Neural cell (in vitro differentiated cells): ENCODE results near the gene PDHX. TPM values are rescaled to one million over a fixed set of nuclear protein-coding genes. Genes with fewer than 3 reads are reported as not detected.

Source experiments
- H2AFZ ChIP-seq: fragments of 200-600, 300-800 bp; sonication (generic), shearing (Covaris generic); 2 replicates; pipeline ENCODE4 v1.6.0; 2014; ENCODE audit warnings: low read depth, mild to moderate bottlenecking, antibody characterized with exemption, low read length, moderate library complexity
- H3F3A ChIP-seq: fragments of 200-600 bp; shearing (Covaris generic); 2 replicates; pipeline ENCODE4 v1.6.1; 2016; ENCODE audit warnings: mild to moderate bottlenecking, moderate library complexity, mixed read lengths, antibody characterized with exemption, low read length; ENCODE audit not compliant: insufficient read depth, poor library complexity, severe bottlenecking
- H3K27ac ChIP-seq: fragments of 200-600, 300-800 bp; sonication (generic), shearing (Covaris generic); 2 replicates; pipeline ENCODE4 v1.5.1; 2014; ENCODE audit warnings: mild to moderate bottlenecking, low read length, moderate library complexity
- H3K27me3 ChIP-seq: fragments of 300-800, 200-600 bp; sonication (generic), shearing (Covaris generic); 2 replicates; pipeline ENCODE4 v1.6.0; 2014; ENCODE audit warnings: mild to moderate bottlenecking, low read depth, low read length, moderate library complexity; ENCODE audit not compliant: insufficient read depth
- H3K36me3 ChIP-seq: fragments of 300-800, 200-600 bp; sonication (generic), shearing (Covaris generic); 2 replicates; pipeline ENCODE4 v1.5.1; 2014; ENCODE audit warnings: mild to moderate bottlenecking, antibody characterized with exemption, low read length, moderate library complexity; ENCODE audit not compliant: insufficient read depth
- H3K4me2 ChIP-seq: fragments of 300-800, 200-600 bp; sonication (generic), shearing (Covaris generic); 2 replicates; pipeline ENCODE4 v1.6.0; 2014; ENCODE audit warnings: mild to moderate bottlenecking, low read length
- H3K4me3 ChIP-seq: fragments of 300-800, 200-600 bp; sonication (generic), shearing (Covaris generic); 2 replicates; pipeline ENCODE4 v1.5.1; 2014; ENCODE audit warnings: mild to moderate bottlenecking, low read length, moderate library complexity
- H3K79me2 ChIP-seq: fragments of 200-600 bp; shearing (Covaris generic); replicated peaks from 2 replicates; pipeline ENCODE4 v1.6.0; 2014; ENCODE audit warnings: mild to moderate bottlenecking, low read length, moderate library complexity; ENCODE audit not compliant: insufficient read depth
- H3K9ac ChIP-seq: fragments of 300-800, 200-600 bp; sonication (generic), shearing (Covaris generic); 2 replicates; pipeline ENCODE4 v1.6.1; 2016; ENCODE audit warnings: mild to moderate bottlenecking, low read length, mixed read lengths
- H3K9me2 ChIP-seq: fragments of 200-600 bp; shearing (Covaris generic); 2 replicates; pipeline ENCODE4 v1.6.1; 2016; ENCODE audit warnings: mild to moderate bottlenecking, low read length, mixed read lengths; ENCODE audit not compliant: insufficient read depth
- H3K9me3 ChIP-seq: fragments of 200-600, 300-800 bp; sonication (generic), shearing (Covaris generic); 2 replicates; pipeline ENCODE4 v1.6.1; 2016; ENCODE audit warnings: mild to moderate bottlenecking, mixed run types, low read length, moderate library complexity, mixed read lengths
- H4K20me1 ChIP-seq: fragments of 200-600 bp; shearing (Covaris generic); 2 replicates; pipeline ENCODE4 v1.6.1; 2016; ENCODE audit warnings: mild to moderate bottlenecking, mixed run types; ENCODE audit not compliant: insufficient read depth
- EP300 ChIP-seq: fragments of 450-650 bp; conservative IDR thresholded peaks from 2 replicates; pipeline ENCODE4 v1.6.1; 2014; ENCODE audit warnings: antibody characterized with exemption, mild to moderate bottlenecking, moderate library complexity; ENCODE audit not compliant: poor library complexity, severe bottlenecking
- EZH2 ChIP-seq: fragments of 200-600, 300-800 bp; shearing (Covaris generic), sonication (generic); IDR thresholded peaks from 2 replicates; pipeline ENCODE4 v1.6.1; 2014; ENCODE audit warnings: antibody characterized with exemption, low read length, borderline replicate concordance, mild to moderate bottlenecking; ENCODE audit not compliant: insufficient read depth, poor library complexity, severe bottlenecking
- MXI1 ChIP-seq: fragments of 450-650 bp; conservative IDR thresholded peaks from 2 replicates; pipeline ENCODE4 v1.6.1; 2014; ENCODE audit warnings: antibody characterized with exemption, mild to moderate bottlenecking; ENCODE audit not compliant: poor library complexity, severe bottlenecking
- POLR2AphosphoS5 ChIP-seq: IDR thresholded peaks from 2 replicates; pipeline ENCODE4 v1.6.1; 2012
- RAD21 ChIP-seq: fragments of 450-650 bp; conservative IDR thresholded peaks from 2 replicates; pipeline ENCODE4 v1.6.1; 2014; ENCODE audit warnings: antibody characterized with exemption, mild to moderate bottlenecking, moderate library complexity
- SMC3 ChIP-seq: fragments of 450-650 bp; conservative IDR thresholded peaks from 2 replicates; pipeline ENCODE4 v1.6.1; 2014; ENCODE audit warnings: antibody characterized with exemption, mild to moderate bottlenecking, moderate library complexity; ENCODE audit not compliant: poor library complexity
- TAF1 ChIP-seq: IDR thresholded peaks from 2 replicates; pipeline ENCODE4 v1.6.1; 2012; ENCODE audit warnings: low read depth
- polyA plus RNA-seq: library from polyadenylated mRNA; depleted of rRNA; stranded (reverse); fragments of >200 nt; gene quantifications from 2 replicates; pipeline ENCODE4 v1.2.3, GENCODE V29; 2014
- TF ChIP-seq, protein P1 (sequence below): fragments of 450-650 bp; IDR thresholded peaks from 2 replicates; pipeline ENCODE4 v1.5.1; 2014; ENCODE audit warnings: antibody characterized with exemption, mild to moderate bottlenecking, moderate library complexity; ENCODE audit not compliant: poor library complexity, severe bottlenecking
- TF ChIP-seq, protein P2 (sequence below): IDR thresholded peaks from 2 replicates; pipeline ENCODE4 v1.6.1; 2012; ENCODE audit warnings: borderline replicate concordance

PDHX gene
- polyA plus RNA-seq, 1 donor from 2014 or later = 59.8 TPM

- Histone ChIP-seq H3K4me2 (no peak overlapping the region), H2AFZ (no peak overlapping the region), H3K9me3 (no peaks in the 10 kb centered on the region), H3K9ac (no peak overlapping the region), H3K36me3 (no peaks in the 10 kb centered on the region), H3K27ac (no peak overlapping the region), H4K20me1 (no peaks in the 10 kb centered on the region), H3F3A (no peaks in the 10 kb centered on the region), H3K4me3 (no peak overlapping the region), H3K9me2 (no peaks in the 10 kb centered on the region), H3K79me2 (no peaks in the 10 kb centered on the region), H3K27me3 (no peaks in the 10 kb centered on the region)
- no peak for TF ChIP-seq RAD21
- TF ChIP-seq, protein P1, sequence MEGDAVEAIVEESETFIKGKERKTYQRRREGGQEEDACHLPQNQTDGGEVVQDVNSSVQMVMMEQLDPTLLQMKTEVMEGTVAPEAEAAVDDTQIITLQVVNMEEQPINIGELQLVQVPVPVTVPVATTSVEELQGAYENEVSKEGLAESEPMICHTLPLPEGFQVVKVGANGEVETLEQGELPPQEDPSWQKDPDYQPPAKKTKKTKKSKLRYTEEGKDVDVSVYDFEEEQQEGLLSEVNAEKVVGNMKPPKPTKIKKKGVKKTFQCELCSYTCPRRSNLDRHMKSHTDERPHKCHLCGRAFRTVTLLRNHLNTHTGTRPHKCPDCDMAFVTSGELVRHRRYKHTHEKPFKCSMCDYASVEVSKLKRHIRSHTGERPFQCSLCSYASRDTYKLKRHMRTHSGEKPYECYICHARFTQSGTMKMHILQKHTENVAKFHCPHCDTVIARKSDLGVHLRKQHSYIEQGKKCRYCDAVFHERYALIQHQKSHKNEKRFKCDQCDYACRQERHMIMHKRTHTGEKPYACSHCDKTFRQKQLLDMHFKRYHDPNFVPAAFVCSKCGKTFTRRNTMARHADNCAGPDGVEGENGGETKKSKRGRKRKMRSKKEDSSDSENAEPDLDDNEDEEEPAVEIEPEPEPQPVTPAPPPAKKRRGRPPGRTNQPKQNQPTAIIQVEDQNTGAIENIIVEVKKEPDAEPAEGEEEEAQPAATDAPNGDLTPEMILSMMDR = no peak
- TF ChIP-seq TAF1 = no peak
- no peak for TF ChIP-seq MXI1
- no peak for TF ChIP-seq EZH2
These were observed 124.7 kb downstream of the PDHX start for GRCh38 chr11:35041070-35041554.

DNA sequence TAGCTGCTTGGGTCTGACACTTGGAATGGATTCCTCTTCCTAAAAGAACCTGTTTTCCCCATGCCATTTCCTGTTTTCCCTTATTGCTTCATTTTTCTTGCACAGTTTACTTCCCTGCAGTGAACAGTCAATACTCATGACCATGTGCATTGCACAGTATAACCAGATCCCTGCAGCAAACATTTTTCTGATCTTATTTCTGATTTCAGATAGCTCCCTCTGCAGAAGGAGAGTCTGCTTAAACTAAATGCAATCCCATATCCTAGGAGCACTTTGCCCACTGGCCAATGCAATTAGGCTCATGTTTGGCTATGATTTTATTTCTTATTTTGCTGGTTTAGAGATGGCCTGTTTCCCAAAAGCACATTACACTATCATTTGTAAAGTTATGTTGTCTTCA is 125.8 kb downstream of the PDHX start:
- H3K27ac ChIP-seq = no peak overlapping the region
- no peaks in the 10 kb centered on the region for H3K27me3 ChIP-seq
- H3K4me2 ChIP-seq = no peak overlapping the region
- no peaks in the 10 kb centered on the region for H3K9me3 ChIP-seq
- H3K4me3 ChIP-seq = no peak overlapping the region
- no peak overlapping the region for H2AFZ ChIP-seq
- H3K9ac ChIP-seq = no peak overlapping the region
- no peaks in the 10 kb centered on the region for H3K79me2 ChIP-seq
- H4K20me1 ChIP-seq = no peaks in the 10 kb centered on the region
- H3F3A ChIP-seq = no peaks in the 10 kb centered on the region
- TF ChIP-seq SMC3 = no peak
- no peak for TF ChIP-seq RAD21
- TF ChIP-seq MXI1 = no peak
- TF ChIP-seq TAF1 = no peak
- TF ChIP-seq EP300 = no peak
- TF ChIP-seq, protein P1 = no peak
- no peak for TF ChIP-seq POLR2AphosphoS5
- TF ChIP-seq EZH2 = no peak
- TF ChIP-seq, protein P2, sequence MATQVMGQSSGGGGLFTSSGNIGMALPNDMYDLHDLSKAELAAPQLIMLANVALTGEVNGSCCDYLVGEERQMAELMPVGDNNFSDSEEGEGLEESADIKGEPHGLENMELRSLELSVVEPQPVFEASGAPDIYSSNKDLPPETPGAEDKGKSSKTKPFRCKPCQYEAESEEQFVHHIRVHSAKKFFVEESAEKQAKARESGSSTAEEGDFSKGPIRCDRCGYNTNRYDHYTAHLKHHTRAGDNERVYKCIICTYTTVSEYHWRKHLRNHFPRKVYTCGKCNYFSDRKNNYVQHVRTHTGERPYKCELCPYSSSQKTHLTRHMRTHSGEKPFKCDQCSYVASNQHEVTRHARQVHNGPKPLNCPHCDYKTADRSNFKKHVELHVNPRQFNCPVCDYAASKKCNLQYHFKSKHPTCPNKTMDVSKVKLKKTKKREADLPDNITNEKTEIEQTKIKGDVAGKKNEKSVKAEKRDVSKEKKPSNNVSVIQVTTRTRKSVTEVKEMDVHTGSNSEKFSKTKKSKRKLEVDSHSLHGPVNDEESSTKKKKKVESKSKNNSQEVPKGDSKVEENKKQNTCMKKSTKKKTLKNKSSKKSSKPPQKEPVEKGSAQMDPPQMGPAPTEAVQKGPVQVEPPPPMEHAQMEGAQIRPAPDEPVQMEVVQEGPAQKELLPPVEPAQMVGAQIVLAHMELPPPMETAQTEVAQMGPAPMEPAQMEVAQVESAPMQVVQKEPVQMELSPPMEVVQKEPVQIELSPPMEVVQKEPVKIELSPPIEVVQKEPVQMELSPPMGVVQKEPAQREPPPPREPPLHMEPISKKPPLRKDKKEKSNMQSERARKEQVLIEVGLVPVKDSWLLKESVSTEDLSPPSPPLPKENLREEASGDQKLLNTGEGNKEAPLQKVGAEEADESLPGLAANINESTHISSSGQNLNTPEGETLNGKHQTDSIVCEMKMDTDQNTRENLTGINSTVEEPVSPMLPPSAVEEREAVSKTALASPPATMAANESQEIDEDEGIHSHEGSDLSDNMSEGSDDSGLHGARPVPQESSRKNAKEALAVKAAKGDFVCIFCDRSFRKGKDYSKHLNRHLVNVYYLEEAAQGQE = no peak
- no peaks in the 10 kb centered on the region for H3K9me2 ChIP-seq
- H3K36me3 ChIP-seq = no peaks in the 10 kb centered on the region
